Parathyroid adenoma (tissue), 2 donors: Measurements from ENCODE around the gene KRTAP13-3.

Source experiments
- H2AFZ ChIP-seq: fragments of 300-600 bp; sonication (generic); one replicate; pipeline ENCODE4 v1.7.0; 2017; ENCODE audit warnings: antibody characterized with exemption, mild to moderate bottlenecking
- H3K27ac ChIP-seq: fragments of 300-600 bp; sonication (generic); one replicate; pipeline ENCODE4 v1.7.0; 2017
- H3K27me3 ChIP-seq: fragments of 300-600 bp; sonication (generic); one replicate; pipeline ENCODE4 v1.7.0; 2017; ENCODE audit warnings: low read length; ENCODE audit not compliant: control insufficient read depth, insufficient read depth
- H3K36me3 ChIP-seq: fragments of 300-600 bp; sonication (generic); one replicate; pipeline ENCODE4 v1.7.0; 2017; ENCODE audit warnings: low read length; ENCODE audit not compliant: control insufficient read depth, insufficient read depth
- H3K4me1 ChIP-seq: fragments of 300-600 bp; sonication (generic); one replicate; pipeline ENCODE4 v1.7.0; 2017; ENCODE audit warnings: control low read depth
- H3K4me2 ChIP-seq: fragments of 300-600 bp; sonication (generic); one replicate; pipeline ENCODE4 v1.7.0; 2017; ENCODE audit warnings: low read length
- H3K4me3 ChIP-seq: fragments of 300-600 bp; sonication (generic); one replicate; pipeline ENCODE4 v1.7.0; 2017; ENCODE audit warnings: low read depth, low read length
- H3K79me2 ChIP-seq: fragments of 300-600 bp; sonication (generic); one replicate; pipeline ENCODE4 v1.7.0; 2017; ENCODE audit warnings: control low read depth
- H3K9ac ChIP-seq: fragments of 300-600 bp; sonication (generic); one replicate; pipeline ENCODE4 v1.7.0; 2017; ENCODE audit warnings: mild to moderate bottlenecking
- H3K9me3 ChIP-seq: fragments of 300-600 bp; sonication (generic); one replicate; pipeline ENCODE4 v1.7.0; 2017; ENCODE audit warnings: low read length; ENCODE audit not compliant: control insufficient read depth
- CTCF ChIP-seq: fragments of 300-600 bp; sonication (generic); IDR thresholded peaks from one replicate; pipeline ENCODE4 v1.7.0; 2017; ENCODE audit warnings: antibody characterized with exemption, mild to moderate bottlenecking
- donor health status: primary hyperparathyroidism.

Gene KRTAP13-3

GRCh38 chr21:30430170-30430655 lies 4.5 kb upstream of the KRTAP13-3 start, which contains the start of gene KRTAP13-4:
Gene KRTAP13-4, plus strand, starts transcription at chr21:30430220. Its CDS starts 56 bp downstream, at chr21:30430276.
- H3K9ac ChIP-seq = no peak within 1 kb of the TSS
- H3K4me3 ChIP-seq = no peak within 1 kb of the TSS
- no peaks in the 10 kb centered on the region for H3K9me3 ChIP-seq
- no peaks in the 10 kb centered on the region for H3K79me2 ChIP-seq
- H3K36me3 ChIP-seq = no peaks in the 10 kb centered on the region
- H3K4me2 ChIP-seq = no peak within 1 kb of the TSS
- TF ChIP-seq CTCF = no peak
- no peaks in the 10 kb centered on the region for H3K27me3 ChIP-seq
- H2AFZ ChIP-seq = no peak within 1 kb of the TSS
- no peak within 1 kb of the TSS for H3K27ac ChIP-seq
- H3K4me1 ChIP-seq = no peaks in the 10 kb centered on the region

- no peak overlapping the region for H3K27ac ChIP-seq
- no peaks in the 10 kb centered on the region for H3K36me3 ChIP-seq
- no peak overlapping the region for H3K9ac ChIP-seq
- no peak overlapping the region for H3K4me3 ChIP-seq
- H3K27me3 ChIP-seq = no peaks in the 10 kb centered on the region
- H3K79me2 ChIP-seq = no peaks in the 10 kb centered on the region
- H3K9me3 ChIP-seq = no peaks in the 10 kb centered on the region
- no peak overlapping the region for H3K4me2 ChIP-seq
- no peaks in the 10 kb centered on the region for H3K4me1 ChIP-seq
- H2AFZ ChIP-seq = no peak overlapping the region
- no peak for TF ChIP-seq CTCF
Measured at GRCh38 chr21:30426731-30427130, 1.0 kb upstream of the KRTAP13-3 start.

GRCh38 chr21:30415993-30416392 lies 9.7 kb downstream of the KRTAP13-3 start:
- Histone ChIP-seq H2AFZ (no peak overlapping the region), H3K9ac (no peak overlapping the region), H3K27ac (no peak overlapping the region), H3K9me3 (no peaks in the 10 kb centered on the region), H3K36me3 (no peaks in the 10 kb centered on the region), H3K4me2 (no peak overlapping the region), H3K27me3 (no peaks in the 10 kb centered on the region), H3K4me3 (no peak overlapping the region), H3K4me1 (no peaks in the 10 kb centered on the region), H3K79me2 (no peaks in the 10 kb centered on the region)
- no peak for TF ChIP-seq CTCF

- Histone ChIP-seq H3K36me3 (no peaks in the 10 kb centered on the region), H3K9me3 (no peaks in the 10 kb centered on the region), H3K9ac (no peak overlapping the region), H3K79me2 (no peaks in the 10 kb centered on the region), H3K27me3 (no peaks in the 10 kb centered on the region), H3K4me3 (peak overlapping the region; percentile 18), H3K4me1 (no peaks in the 10 kb centered on the region), H3K27ac (no peak overlapping the region), H3K4me2 (peak overlapping the region; percentile 69), H2AFZ (no peak overlapping the region)
- peak; percentile 9 for TF ChIP-seq CTCF
Measured at GRCh38 chr21:30408782-30409494, 16.8 kb downstream of the KRTAP13-3 start.

GRCh38 chr21:30395731-30396130 lies 30.0 kb downstream of the KRTAP13-3 start, which contains the start of gene KRTAP13-1:
Gene KRTAP13-1, plus strand, starts transcription at chr21:30396031. Its CDS starts 56 bp downstream, at chr21:30396087.
- H3K4me3 ChIP-seq = no peak within 1 kb of the TSS
- no peaks in the 10 kb centered on the region for H3K36me3 ChIP-seq
- no peaks in the 10 kb centered on the region for H3K9me3 ChIP-seq
- no peaks in the 10 kb centered on the region for H3K4me1 ChIP-seq
- H3K9ac ChIP-seq = no peak within 1 kb of the TSS
- no peaks in the 10 kb centered on the region for H3K27me3 ChIP-seq
- no peak within 1 kb of the TSS for H2AFZ ChIP-seq
- TF ChIP-seq CTCF = no peak
- H3K27ac ChIP-seq = no peak within 1 kb of the TSS
- H3K4me2 ChIP-seq = no peak within 1 kb of the TSS
- H3K79me2 ChIP-seq = no peaks in the 10 kb centered on the region
